ENCODE measurements around the gene CDKL1.

- TF ChIP-seq, protein P1, sequence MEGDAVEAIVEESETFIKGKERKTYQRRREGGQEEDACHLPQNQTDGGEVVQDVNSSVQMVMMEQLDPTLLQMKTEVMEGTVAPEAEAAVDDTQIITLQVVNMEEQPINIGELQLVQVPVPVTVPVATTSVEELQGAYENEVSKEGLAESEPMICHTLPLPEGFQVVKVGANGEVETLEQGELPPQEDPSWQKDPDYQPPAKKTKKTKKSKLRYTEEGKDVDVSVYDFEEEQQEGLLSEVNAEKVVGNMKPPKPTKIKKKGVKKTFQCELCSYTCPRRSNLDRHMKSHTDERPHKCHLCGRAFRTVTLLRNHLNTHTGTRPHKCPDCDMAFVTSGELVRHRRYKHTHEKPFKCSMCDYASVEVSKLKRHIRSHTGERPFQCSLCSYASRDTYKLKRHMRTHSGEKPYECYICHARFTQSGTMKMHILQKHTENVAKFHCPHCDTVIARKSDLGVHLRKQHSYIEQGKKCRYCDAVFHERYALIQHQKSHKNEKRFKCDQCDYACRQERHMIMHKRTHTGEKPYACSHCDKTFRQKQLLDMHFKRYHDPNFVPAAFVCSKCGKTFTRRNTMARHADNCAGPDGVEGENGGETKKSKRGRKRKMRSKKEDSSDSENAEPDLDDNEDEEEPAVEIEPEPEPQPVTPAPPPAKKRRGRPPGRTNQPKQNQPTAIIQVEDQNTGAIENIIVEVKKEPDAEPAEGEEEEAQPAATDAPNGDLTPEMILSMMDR (IDR thresholded peaks at IDR 0.05), result no peak
- TF ChIP-seq EP300 (IDR thresholded peaks at IDR 0.05; ENCODE audit: low read depth) (no peak), POLR2AphosphoS5 (IDR thresholded peaks at IDR 0.05) (no peak)
Measured at GRCh38 chr14:50375760-50376159, 20.9 kb downstream of the CDKL1 start.
